Aorta (tissue), 4 donors: ENCODE data around the gene AQP11. TPM values are rescaled to one million over a fixed set of nuclear protein-coding genes. Genes with fewer than 3 reads are reported as not detected.

ENCODE experiments used
- polyA plus RNA-seq, 2 donors: library from polyadenylated mRNA; stranded (reverse); fragments of 200-250 nt; gene quantifications; one replicate each; pipeline ENCODE4 v1.2.3, GENCODE V29; 2013
- total RNA-seq, 2 donors: library from RNA; stranded (reverse); fragmentation: NEBNext Ultra II Directional; extraction: Animal tissue kit (Norgen Biotek cat#: 25700); gene quantifications; one replicate each; pipeline ENCODE4 v1.2.1, GENCODE V29; 2021
- donor health status: healthy with polysubstance abuse.
- donor health status: Bipolar disorder and iron deficiency.
- donor health status: DM: no; HTN: no; CAD: no.
- donor health status: DM: yes; HTN: yes; CAD: no.

Gene AQP11
- total and polyA plus RNA-seq, 4 donors, result 0.49 to 1.4 TPM; not detected in 2

Other genes with a start within 250 kb of the AQP11 start
- 10 to 100 TPM; 27.0 to 42.6 TPM for gene PAK1, start 115.9 kb upstream of the AQP11 start, total RNA-seq
- gene PAK1, start 115.9 kb upstream of the AQP11 start, polyA plus RNA-seq, result 10 to 100 TPM in 1 of 2 donors, 1 to 10 TPM in 1; 9.4 to 11.8 TPM
- gene CLNS1A, start 47.8 kb downstream of the AQP11 start, total RNA-seq, result 10 to 100 TPM; 67.9 to 73.1 TPM
- 10 to 100 TPM; 58.2 to 96.4 TPM for gene CLNS1A, start 47.8 kb downstream of the AQP11 start, polyA plus RNA-seq
- 100 to 1,000 TPM in 1 of 2 donors, 10 to 100 TPM in 1; 94.3 to 100 TPM for gene RSF1, start 230.8 kb downstream of the AQP11 start, total RNA-seq
- 10 to 100 TPM; 18.2 to 22.2 TPM for gene RSF1, start 230.8 kb downstream of the AQP11 start, polyA plus RNA-seq
- gene AAMDC, start 231.2 kb downstream of the AQP11 start, total RNA-seq, result 10 to 100 TPM; 28.4 to 36.5 TPM
- 100 to 1,000 TPM in 1 of 2 donors, 10 to 100 TPM in 1; 99.0 to 130 TPM for gene AAMDC, start 231.2 kb downstream of the AQP11 start, polyA plus RNA-seq